ENCODE measurements around the gene ANKAR. TPM values are rescaled to one million over a fixed set of nuclear protein-coding genes. Genes with fewer than 3 reads are reported as not detected.
A peak's percentile ranks its signal among the peaks of the same experiment; 100 is the strongest.
"Not testable (repeated sequence)": the region's sequence is repeated elsewhere in the genome, so short reads cannot be mapped to it uniquely, and the experiment has no call there.

The ANKAR gene
- total and polyA plus RNA-seq, 12 donors = 0.64 to 9.3 (median 5.6) TPM

- H3K9me3 ChIP-seq = no peaks in the 10 kb centered on the region
- H3K36me3 ChIP-seq = no peaks in the 10 kb centered on the region
- no peaks in the 10 kb centered on the region for H3K27me3 ChIP-seq
- no peak overlapping the region for H3K4me3 ChIP-seq
- intact Hi-C loops (cut with DNase I) = loop anchor here in 1 of 10 donors (10.0 kb wide), 1 partner anchor 666 kb away; no protein-coding TSS in a partner anchor
- H3K4me1 ChIP-seq = no peaks in the 10 kb centered on the region
- TF ChIP-seq CTCF (IDR thresholded peaks at IDR 0.05) = no peak
- ATAC-seq (no peak), DNase-seq (no peak)
- H3K27ac ChIP-seq = no peak overlapping the region
Measured at GRCh38 chr2:189651284-189651683, 23.2 kb upstream of the ANKAR start.

DNA sequence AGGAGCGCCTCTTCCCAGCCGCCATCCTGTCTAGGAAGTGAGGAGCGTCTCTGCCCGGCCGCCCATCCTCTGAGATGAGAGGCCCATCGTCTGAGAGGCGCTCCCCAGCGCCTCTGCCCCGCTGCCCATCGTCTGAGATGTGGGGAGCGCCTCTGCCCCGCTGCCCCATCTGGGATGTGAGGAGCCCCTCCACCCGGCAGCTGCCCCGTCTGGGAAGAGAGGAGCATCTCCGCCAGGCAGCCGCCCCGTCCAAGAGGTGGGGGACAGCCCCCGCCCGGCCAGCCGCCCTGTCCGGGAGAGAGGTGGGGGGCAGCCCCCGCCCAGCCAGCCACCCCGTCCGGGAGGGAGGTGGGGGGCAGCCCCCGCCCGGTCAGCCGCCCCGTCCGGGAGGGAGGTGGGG, 21.0 kb upstream of the ANKAR start:
- H3K27ac ChIP-seq, H3K27me3 ChIP-seq, H3K36me3 ChIP-seq, ATAC-seq, H3K9me3 ChIP-seq, H3K4me3 ChIP-seq, DNase-seq: not testable (repeated sequence)
- peaks cover 0 to 13% (median 0%) of the 10 kb centered on the region in 9 donors for H3K4me1 ChIP-seq
- intact Hi-C loops (cut with DNase I) = loop anchor here in 1 of 10 donors (10.0 kb wide), 1 partner anchor 669 kb away; no protein-coding TSS in a partner anchor
- WGBS, 2 donors = 96% methylated on average over 20 to 29 of the region's 29 CpGs

DNA sequence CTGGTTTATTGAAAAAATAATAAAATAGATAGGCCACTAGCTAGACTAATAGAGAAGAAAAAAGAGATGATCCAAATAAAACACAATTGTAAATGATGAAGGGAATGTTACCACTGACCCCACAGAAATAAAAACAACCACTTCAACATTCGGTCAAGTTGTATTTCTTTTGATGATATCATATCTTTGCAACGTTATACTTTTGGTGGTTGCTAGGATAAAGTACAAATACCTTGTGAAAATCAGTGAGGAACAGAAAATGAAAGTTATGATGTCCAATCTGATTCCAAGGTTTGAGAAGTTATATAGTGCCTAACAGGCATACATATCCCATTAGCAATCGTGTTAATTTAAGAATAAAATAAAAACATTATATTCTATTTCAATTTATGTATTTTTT, 19.8 kb upstream of the ANKAR start:
- no peak overlapping the region for H3K27ac ChIP-seq
- TF ChIP-seq CTCF (IDR thresholded peaks at IDR 0.05) = no peak
- intact Hi-C loops (cut with DNase I) = loop anchor here in 1 of 10 donors (10.0 kb wide), 1 partner anchor 670 kb away; no protein-coding TSS in a partner anchor
- no peaks in the 10 kb centered on the region for H3K36me3 ChIP-seq
- H3K27me3 ChIP-seq = no peaks in the 10 kb centered on the region
- DNase-seq (no peak), ATAC-seq (no peak)
- H3K4me1 ChIP-seq = peaks cover 0 to 21% (median 0%) of the 10 kb centered on the region in 9 donors
- H3K9me3 ChIP-seq = no peaks in the 10 kb centered on the region
- no peak overlapping the region for H3K4me3 ChIP-seq
- WGBS, 2 donors = 57 to 62% methylated on average over 3 of the region's 3 CpGs

DNA sequence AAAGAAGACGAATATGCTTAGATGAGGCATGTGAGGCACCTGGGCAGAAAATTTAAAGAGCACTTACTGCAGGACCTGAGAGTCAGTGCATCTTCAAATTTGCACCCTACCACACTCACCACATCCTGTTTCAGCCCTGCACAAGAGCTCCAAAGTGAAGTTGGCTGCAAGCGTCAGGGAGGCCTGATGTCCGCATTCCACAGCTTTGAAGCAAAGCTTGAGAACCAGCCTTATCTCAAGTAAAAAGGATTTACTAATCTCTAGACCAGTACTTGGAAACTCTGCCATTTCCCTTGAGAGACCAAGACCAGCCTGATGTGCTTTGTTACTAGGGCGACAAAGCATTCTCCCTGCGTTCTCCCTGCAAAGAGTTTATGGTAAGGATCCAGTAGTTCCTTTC, 16.6 kb upstream of the ANKAR start:
- DNase-seq = peak; percentile 21 to 27
- Histone ChIP-seq H3K27ac (peak overlapping the region in 8 of 10 donors; percentile 10 to 68 (median 44)), H3K36me3 (no peaks in the 10 kb centered on the region), H3K4me1 (peaks cover 0 to 36% (median 15%) of the 10 kb centered on the region in 9 donors), H3K27me3 (no peaks in the 10 kb centered on the region), H3K4me3 (no peak overlapping the region), H3K9me3 (no peaks in the 10 kb centered on the region)
- intact Hi-C loops (cut with DNase I) = loop anchor here in 1 of 10 donors (10.0 kb wide), 1 partner anchor 673 kb away; no protein-coding TSS in a partner anchor
- no peak for TF ChIP-seq CTCF (IDR thresholded peaks at IDR 0.05)
- peak in 5 of 8 donors; percentile 0 to 21 (median 12) for ATAC-seq
- 48 to 52% methylated on average over 5 of the region's 5 CpGs for WGBS, 2 donors
